Activated naive CD4-positive, alpha-beta T cell treated with anti-CD3 and anti-CD28 coated beads, Interleukin-2, amount 50 U/mL, for 24 hours (primary cell): ENCODE data around the gene SLC25A26.

Experiments
- H3K27ac Mint-ChIP-seq: one replicate; pipeline ENCODE4 v1.8.0; 2021; ENCODE audit warnings: mild to moderate bottlenecking, mixed read lengths
- H3K27me3 Mint-ChIP-seq: one replicate; pipeline ENCODE4 v1.8.0; 2021; ENCODE audit warnings: mixed read lengths
- H3K36me3 Mint-ChIP-seq: one replicate; pipeline ENCODE4 v1.8.0; 2021; ENCODE audit warnings: mixed read lengths
- H3K4me1 Mint-ChIP-seq: one replicate; pipeline ENCODE4 v1.8.0; 2021; ENCODE audit warnings: mixed read lengths
- H3K4me3 Mint-ChIP-seq: one replicate; pipeline ENCODE4 v1.8.0; 2021; ENCODE audit warnings: mild to moderate bottlenecking, mixed read lengths
- H3K9me3 Mint-ChIP-seq: one replicate; pipeline ENCODE4 v1.8.0; 2021; ENCODE audit warnings: mixed read lengths

The SLC25A26 gene

DNA sequence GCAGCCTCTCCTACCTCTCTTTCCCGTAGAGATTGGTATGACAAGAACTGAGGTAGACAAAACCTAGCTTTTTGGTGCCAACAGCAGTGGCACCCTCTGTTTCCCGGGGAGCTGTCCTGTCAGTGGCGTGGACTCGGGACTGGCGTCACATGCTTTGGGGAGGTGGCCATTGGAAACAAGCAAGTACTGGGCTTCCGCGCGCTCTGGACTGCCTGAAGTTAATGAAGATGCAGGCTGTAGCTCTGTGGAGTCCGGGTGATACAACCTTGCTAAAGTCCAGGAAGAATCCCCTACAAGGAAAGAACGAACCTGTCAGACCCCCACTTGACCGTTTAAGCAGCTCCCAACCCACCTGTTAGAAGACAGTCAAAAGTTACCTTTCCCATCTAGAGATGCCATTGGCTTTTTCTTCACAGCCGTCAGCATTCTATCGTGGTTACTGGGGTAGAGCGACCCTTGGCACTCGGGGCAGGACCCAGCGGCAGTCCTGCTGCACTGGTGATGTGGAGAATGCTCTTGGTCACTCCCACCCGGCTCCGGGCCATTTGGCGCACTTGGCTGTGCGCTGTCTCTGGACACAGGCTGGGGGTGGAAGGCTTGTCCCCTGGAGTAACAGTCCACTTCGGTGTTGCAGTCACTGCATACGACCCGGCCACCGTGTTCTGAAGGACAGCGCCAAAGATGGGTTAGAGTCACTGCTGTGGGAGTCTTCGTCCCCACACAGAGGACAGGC is 159.6 kb downstream of the SLC25A26 start:
- Mint-ChIP-seq H3K27ac (no peak overlapping the region), H3K27me3 (no peaks in the 10 kb centered on the region), H3K36me3 (peaks cover 40% of the 10 kb centered on the region)

DNA sequence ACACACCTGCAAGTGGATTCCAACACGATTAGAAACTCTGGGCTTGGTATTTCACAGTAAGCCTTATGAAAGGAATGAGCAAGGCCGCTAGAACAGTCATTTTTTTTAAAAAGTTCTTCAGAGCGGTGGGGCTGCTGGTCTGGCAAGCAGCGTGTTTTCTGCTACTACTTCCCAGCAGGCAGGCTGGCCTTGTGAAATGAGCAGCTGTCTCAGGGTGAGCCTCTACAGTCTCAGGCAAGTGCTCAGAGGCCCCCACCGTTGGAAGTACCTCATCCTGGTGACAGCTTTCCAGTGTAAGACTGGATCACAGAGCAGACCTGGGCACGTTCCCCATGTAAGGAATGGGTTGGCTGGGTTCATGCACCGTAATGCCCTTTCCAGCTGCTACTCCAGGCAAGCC is 160.8 kb downstream of the SLC25A26 start:
- Mint-ChIP-seq H3K9me3 (no peaks in the 10 kb centered on the region), H3K4me3 (no peak overlapping the region), H3K4me1 (peaks cover 16% of the 10 kb centered on the region), H3K36me3 (peaks cover 42% of the 10 kb centered on the region), H3K27me3 (no peaks in the 10 kb centered on the region), H3K27ac (no peak overlapping the region)

More for the DNA sequence above, 159.6 kb downstream of the SLC25A26 start:
- Mint-ChIP-seq H3K4me1 (peaks cover 10% of the 10 kb centered on the region), H3K4me3 (no peak overlapping the region), H3K9me3 (no peaks in the 10 kb centered on the region)

DNA sequence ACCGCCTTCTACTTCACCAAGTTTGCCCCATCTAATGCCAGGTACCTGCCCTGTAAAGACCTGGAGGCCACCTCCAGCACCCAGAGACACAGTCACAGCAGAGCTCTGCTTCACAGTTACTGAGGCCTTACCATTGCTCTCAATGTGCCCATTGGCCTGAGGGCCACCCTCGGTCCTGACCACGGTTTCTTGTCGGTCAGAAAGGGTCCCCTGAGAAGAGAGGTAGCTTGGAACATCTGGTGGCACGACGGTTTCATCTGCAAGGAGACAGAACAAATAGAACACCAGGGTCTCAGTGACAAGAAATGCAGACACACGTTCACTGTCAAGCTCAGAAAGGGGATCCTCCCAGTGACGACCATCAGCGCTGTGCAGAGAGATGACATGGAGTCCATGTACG is 161.3 kb downstream of the SLC25A26 start:
- Mint-ChIP-seq H3K4me3 (no peak overlapping the region), H3K27ac (peak overlapping the region; percentile 68), H3K36me3 (peaks cover 42% of the 10 kb centered on the region)

DNA sequence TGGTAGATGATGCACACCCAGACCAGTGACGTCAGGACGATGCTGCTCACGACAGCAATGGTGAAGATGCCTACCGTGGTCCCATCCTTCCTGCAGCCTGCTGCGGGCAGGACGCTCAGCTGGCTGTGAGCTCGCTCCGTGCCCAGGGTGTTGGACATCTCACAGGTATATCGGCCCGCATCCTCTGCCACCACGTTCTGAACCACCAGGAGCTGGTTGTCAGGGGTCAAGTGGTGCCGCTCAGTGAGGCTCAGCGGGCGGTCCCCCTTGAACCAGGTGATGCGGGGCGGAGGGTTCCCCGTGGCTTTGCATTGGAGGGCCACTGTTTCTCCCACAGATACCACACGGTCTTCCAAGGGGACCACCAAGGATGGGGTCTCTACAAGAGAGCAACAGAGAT is 162.2 kb downstream of the SLC25A26 start:
- Mint-ChIP-seq H3K9me3 (no peaks in the 10 kb centered on the region), H3K27me3 (no peaks in the 10 kb centered on the region), H3K27ac (no peak overlapping the region), H3K4me1 (peaks cover 20% of the 10 kb centered on the region), H3K4me3 (no peak overlapping the region), H3K36me3 (peaks cover 39% of the 10 kb centered on the region)

More for the DNA sequence above, 161.3 kb downstream of the SLC25A26 start:
- Mint-ChIP-seq H3K4me1 (peaks cover 20% of the 10 kb centered on the region), H3K9me3 (no peaks in the 10 kb centered on the region), H3K27me3 (no peaks in the 10 kb centered on the region)

DNA sequence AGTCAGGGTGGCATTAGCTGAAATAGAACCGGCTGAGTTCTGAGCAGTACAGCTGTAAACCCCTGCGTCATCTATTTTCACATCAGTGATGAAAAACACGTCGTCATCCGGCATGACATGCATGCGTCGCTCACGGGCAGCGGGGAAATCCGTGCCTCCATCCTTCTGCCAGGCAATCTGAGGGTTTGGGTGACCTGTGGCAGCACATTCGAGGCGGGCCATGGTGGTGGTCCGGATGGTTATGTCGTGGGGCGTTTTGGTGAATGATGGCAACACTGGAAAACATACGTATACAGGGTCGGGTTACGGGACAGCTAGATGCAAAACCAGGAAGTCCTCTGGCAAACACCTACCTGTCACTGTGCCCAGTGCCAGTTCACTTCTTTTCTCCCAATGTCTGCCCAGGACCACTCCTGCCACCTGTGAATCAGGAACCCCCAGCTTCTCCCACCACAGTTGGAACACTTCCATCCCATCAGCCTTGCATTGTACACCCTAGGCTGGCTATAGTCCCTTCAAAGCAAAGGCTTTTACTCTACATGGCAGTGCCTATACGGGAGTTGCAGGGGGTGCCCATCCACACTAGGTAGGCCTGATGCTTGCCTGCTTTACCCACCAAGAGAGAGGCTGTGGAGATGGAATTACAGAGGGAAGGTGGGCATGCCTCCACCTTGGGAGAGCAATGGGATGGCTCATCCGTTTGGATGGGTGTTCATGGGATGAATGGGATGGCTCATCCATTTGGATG is 163.4 kb downstream of the SLC25A26 start:
- Mint-ChIP-seq H3K4me3 (no peak overlapping the region), H3K27me3 (no peaks in the 10 kb centered on the region), H3K9me3 (no peaks in the 10 kb centered on the region), H3K4me1 (peaks cover 27% of the 10 kb centered on the region), H3K36me3 (peaks cover 45% of the 10 kb centered on the region), H3K27ac (peak overlapping the region; percentile 59)

DNA sequence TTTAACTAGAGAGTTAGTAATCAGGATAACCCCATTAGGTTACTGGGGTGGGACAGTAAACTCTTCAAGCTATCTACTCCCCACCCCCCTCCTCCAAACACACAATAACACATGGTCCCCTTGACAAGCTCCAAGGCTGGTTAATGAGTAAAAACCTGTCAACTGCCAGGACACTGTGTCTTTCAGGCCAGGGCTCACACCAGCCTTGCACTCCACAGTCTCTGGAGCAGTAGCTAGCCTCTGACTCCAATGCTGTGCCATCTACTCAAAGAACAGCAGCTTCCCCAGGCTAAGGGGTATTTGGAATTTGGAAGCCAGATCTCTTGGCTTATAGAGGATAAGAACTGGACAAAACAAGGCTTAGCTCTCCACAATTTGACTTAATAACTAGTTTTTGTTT is 164.3 kb downstream of the SLC25A26 start:
- H3K9me3 Mint-ChIP-seq, result no peaks in the 10 kb centered on the region
- peaks cover 46% of the 10 kb centered on the region for H3K36me3 Mint-ChIP-seq
- peaks cover 36% of the 10 kb centered on the region for H3K4me1 Mint-ChIP-seq
- no peak overlapping the region for H3K4me3 Mint-ChIP-seq
- no peaks in the 10 kb centered on the region for H3K27me3 Mint-ChIP-seq
- no peak overlapping the region for H3K27ac Mint-ChIP-seq

DNA sequence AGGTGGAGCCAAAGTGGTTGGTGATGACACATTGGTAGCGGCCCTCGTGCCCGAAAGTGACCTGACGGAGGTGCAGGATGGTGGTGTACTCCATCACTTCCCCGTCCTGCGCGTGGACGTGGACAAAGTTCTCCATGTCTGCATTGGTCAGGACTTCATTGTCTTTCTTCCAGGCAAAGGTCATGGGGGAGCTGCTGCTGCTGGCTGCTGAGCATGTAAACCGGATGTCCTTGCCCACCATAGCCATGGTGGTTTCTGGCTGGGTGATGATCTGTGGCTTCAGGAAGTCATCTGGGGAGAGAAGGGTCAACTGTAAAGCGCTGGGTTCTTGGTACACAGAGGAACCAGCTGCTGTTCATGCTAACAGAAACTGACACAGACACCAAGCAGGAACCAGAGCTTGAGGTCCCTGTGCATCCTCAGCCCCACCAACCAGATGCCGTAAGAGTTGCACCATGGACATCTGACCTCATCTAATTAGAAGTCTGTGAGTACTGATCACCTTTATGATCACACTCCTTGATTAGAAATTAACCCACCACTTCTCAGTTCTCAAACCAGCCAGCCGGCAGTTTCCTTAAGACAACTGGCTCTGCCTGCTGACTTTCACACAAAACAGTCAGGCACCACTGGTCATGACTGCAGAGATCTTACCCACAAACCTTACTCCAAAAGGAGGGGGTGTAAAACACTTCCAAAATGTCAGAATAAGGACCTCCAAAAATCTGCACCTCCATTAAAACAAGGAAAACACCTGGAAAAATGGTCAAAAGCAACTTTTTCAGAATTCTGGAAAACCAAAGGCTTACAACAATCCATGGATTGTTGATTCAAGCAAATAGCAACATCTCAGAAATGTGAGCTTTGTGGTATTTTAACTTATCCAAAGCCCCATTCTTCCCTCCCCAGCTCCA is 165.5 kb downstream of the SLC25A26 start:
- H3K36me3 Mint-ChIP-seq, result peaks cover 49% of the 10 kb centered on the region
- H3K27ac Mint-ChIP-seq, result no peak overlapping the region
- peaks cover 48% of the 10 kb centered on the region for H3K4me1 Mint-ChIP-seq
- H3K4me3 Mint-ChIP-seq, result no peak overlapping the region
- no peaks in the 10 kb centered on the region for H3K9me3 Mint-ChIP-seq
- H3K27me3 Mint-ChIP-seq, result no peaks in the 10 kb centered on the region

DNA sequence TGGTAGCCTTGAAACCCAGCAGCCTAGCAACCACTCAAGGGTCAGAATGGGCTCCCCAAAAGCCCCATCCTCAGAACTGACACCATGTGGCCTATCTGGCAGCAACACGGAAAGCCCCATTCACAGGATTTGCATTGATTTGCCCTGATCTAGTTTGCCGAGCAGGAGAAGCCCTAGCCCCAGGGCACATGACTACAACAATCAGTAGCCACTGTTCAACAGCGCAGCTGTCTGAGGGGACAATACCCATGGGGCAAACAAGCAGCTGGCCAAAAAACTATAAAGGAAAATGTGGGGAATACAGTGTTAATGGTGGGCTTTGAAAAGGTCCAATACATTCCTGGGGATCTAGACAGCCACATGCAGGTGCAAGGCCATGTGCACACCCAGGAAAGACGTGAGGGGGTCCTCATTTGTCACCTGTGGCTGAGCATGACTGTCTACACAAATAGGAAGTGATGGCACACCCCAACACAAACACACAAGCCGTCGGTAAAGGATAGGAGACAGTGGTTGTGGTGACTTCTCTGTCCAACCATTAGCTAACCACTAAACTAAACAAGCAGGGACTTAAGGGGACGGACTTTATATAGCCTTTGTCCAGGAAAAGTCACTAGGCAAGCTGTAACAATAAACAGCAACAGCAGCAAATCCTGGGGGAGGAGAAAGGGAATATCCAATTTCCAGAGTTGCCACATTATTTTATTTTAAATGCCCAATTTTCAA is 166.3 kb downstream of the SLC25A26 start:
- H3K4me1 Mint-ChIP-seq, result peaks cover 55% of the 10 kb centered on the region
- peaks cover 46% of the 10 kb centered on the region for H3K36me3 Mint-ChIP-seq
- H3K27me3 Mint-ChIP-seq, result no peaks in the 10 kb centered on the region
- H3K4me3 Mint-ChIP-seq, result no peak overlapping the region
- H3K9me3 Mint-ChIP-seq, result no peaks in the 10 kb centered on the region
- peak overlapping the region; percentile 55 for H3K27ac Mint-ChIP-seq

DNA sequence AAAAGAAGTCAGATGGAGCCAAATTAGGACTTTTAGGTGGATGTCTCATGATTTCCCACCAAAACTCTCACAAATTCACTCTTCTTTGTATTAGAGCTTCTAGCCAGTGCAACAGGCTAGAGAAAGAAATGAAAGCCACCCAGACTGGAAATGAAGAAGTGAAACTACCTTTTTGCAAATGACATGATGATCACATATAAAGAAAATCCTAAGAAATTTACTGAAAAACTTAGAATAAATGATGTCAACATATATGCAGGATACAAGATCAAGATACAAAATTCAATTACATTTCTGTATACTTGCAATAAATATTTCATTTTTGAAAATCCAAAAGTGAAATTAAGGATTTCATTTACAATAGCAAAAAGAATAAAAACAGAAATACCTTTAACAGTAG is 169.2 kb downstream of the SLC25A26 start:
- H3K27ac Mint-ChIP-seq, result no peak overlapping the region
- peaks cover 35% of the 10 kb centered on the region for H3K36me3 Mint-ChIP-seq
- peak overlapping the region; percentile 30 for H3K4me3 Mint-ChIP-seq
- peaks cover 81% of the 10 kb centered on the region for H3K4me1 Mint-ChIP-seq
- no peaks in the 10 kb centered on the region for H3K27me3 Mint-ChIP-seq
- no peaks in the 10 kb centered on the region for H3K9me3 Mint-ChIP-seq

DNA sequence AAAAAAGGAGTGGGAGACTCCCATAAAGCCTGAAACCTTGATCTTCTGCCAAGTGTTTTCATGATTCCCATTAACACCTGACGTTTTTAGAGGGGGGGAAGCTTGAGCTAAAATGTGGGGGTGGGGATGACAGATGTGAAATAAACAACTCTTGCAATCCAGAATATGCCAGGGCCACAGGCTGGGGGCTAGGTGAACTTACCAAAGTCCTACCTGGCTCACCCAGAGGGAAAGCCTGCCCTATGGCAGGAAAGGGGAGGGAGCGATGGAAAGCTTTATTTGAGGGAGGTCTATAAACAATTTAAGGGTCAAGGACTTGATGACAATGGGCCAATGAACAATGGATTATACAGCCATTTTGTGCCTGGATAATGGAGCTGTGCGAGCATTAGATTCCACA is 171.7 kb downstream of the SLC25A26 start:
- Mint-ChIP-seq H3K27ac (peak overlapping the region; percentile 89), H3K4me3 (peak overlapping the region; percentile 73), H3K27me3 (no peaks in the 10 kb centered on the region), H3K36me3 (peaks cover 27% of the 10 kb centered on the region), H3K9me3 (no peaks in the 10 kb centered on the region), H3K4me1 (peaks cover 68% of the 10 kb centered on the region)

DNA sequence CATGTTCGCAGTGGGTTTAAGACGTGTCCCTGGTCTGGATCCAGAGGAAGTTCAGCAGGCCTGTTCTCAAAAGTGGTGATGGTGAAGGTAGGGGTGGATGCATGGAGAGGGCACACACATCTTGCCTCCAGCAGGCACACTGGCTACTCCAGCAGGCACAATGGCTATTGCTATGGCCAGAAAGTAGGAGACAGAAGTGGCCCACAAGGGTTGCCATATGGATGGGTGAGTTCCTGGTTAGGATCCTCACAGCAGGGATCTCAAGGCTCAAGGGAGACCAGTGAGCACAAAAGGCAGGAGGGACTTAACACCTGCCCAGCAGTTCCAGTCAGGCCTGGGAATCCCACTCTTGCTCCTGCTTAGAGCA is 172.1 kb downstream of the SLC25A26 start:
- H3K9me3 Mint-ChIP-seq, result no peaks in the 10 kb centered on the region
- peaks cover 67% of the 10 kb centered on the region for H3K4me1 Mint-ChIP-seq
- no peaks in the 10 kb centered on the region for H3K27me3 Mint-ChIP-seq
- H3K27ac Mint-ChIP-seq, result peak overlapping the region; percentile 89
- H3K36me3 Mint-ChIP-seq, result peaks cover 27% of the 10 kb centered on the region
- peak overlapping the region; percentile 73 for H3K4me3 Mint-ChIP-seq

DNA sequence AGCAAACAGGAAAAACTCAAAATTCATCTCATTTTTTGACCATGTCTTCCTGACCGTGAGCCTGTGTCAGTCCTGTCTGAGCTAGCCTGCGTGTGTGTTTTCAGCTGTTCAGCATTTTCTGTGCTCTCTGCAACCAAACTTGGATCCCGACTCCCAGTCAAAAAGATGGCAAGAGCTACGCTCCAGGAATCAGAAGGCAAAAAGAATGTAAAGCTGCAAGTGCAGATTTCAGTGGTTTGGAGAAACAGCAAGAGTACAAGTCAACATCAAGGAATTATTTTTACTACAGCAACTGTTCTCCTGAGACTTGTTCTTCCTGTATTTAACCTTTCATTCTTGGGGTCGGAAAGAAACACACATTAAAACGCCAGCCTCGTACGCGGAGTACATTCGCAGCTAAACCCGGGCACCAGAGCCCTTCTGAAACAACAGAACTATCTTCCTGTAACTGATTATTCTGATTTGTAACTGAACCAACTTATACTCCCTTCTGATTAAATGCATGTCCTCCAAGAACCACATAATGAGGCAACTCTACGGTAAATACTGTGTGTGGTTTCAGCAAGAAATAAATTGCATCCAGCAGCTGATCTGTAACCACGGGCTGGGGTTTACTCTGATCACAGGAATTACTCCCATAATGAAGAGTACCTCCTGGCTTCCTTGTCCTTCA is 172.7 kb downstream of the SLC25A26 start:
- no peaks in the 10 kb centered on the region for H3K9me3 Mint-ChIP-seq
- H3K4me3 Mint-ChIP-seq, result peak overlapping the region; percentile 73
- peak overlapping the region; percentile 89 for H3K27ac Mint-ChIP-seq
- H3K36me3 Mint-ChIP-seq, result peaks cover 25% of the 10 kb centered on the region
- H3K4me1 Mint-ChIP-seq, result peaks cover 62% of the 10 kb centered on the region
- no peaks in the 10 kb centered on the region for H3K27me3 Mint-ChIP-seq

DNA sequence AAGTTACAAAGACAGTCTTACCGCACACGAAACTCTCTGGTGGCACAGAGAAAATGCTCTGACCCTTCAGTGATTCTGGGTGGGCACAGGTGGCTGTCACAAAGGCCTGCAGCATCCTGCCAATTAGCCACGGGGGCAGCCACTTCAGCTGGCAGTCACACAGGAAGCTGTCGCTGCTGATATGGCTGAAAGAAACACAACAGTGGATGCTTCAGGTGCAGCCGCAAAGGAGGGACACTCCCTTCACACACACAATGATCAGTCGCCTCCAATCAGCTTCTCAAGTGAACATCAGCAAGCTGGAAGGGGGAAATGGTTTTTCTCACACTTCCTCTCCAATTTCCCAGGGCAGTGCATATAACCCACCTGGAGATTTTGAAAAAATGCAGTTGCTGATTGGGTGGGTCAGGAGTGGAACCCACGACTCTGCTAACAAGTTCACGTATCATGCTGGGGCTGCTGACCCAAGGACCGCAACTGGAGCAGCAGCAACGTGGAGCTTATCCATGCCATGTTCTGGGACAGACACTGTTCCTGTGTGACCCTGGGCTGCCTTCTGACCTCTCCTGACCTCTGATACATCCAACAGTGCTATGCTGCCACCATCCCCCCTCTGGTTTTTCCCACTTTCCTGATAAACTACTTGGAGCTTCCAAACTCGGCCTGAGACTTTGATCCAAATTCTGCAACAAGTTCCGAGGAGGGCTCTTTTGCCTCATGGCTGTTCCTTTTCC is 173.4 kb downstream of the SLC25A26 start:
- Mint-ChIP-seq H3K27me3 (no peaks in the 10 kb centered on the region), H3K9me3 (no peaks in the 10 kb centered on the region), H3K27ac (peak overlapping the region; percentile 90), H3K4me1 (peaks cover 54% of the 10 kb centered on the region), H3K36me3 (peaks cover 20% of the 10 kb centered on the region), H3K4me3 (peak overlapping the region; percentile 73)

DNA sequence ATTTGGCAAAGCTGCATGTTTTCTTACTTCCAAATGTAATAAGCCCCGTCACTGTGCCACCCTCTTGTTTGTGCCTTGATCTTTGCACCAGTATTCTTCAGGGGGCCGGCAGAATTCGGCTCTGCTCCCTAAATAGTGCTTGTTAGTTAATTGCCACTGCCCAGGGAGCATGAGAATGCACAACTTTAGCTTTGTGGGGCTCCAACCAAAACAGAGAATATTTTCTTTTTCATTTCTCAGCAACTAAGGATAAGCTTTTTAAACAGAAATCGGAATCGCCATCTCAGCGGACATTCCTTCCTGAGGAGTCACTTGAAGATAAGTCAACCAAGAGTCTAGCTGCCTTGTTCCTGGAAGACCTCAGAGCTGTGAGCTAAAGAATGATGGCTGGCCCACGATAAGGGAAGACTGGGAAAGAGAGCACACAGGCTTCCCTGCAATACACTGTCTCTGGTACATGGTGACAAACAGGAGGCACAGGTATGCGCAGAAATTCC is 174.0 kb downstream of the SLC25A26 start:
- Mint-ChIP-seq H3K4me3 (peak overlapping the region; percentile 73), H3K4me1 (peaks cover 48% of the 10 kb centered on the region), H3K36me3 (peaks cover 16% of the 10 kb centered on the region)

More for the DNA sequence above, 174.0 kb downstream of the SLC25A26 start:
- peak overlapping the region; percentile 90 for H3K27ac Mint-ChIP-seq
- no peaks in the 10 kb centered on the region for H3K9me3 Mint-ChIP-seq
- no peaks in the 10 kb centered on the region for H3K27me3 Mint-ChIP-seq
